ENCODE data around the gene MEIS2. TPM values are rescaled to one million over a fixed set of nuclear protein-coding genes. Genes with fewer than 3 reads are reported as not detected.

The MEIS2 gene
- total RNA-seq, 1 donor from 2014 or later, result 9.1 TPM

- ATAC-seq, result no peak
- no peak for DNase-seq (ENCODE audit: low spot score)
These were observed 22.6 kb downstream of the MEIS2 start for GRCh38 chr15:37077623-37078351.

- no peak for DNase-seq (ENCODE audit: low spot score)
- ATAC-seq, result no peak
These were observed 23.8 kb downstream of the MEIS2 start for GRCh38 chr15:37076543-37076942.

- no peak for DNase-seq (ENCODE audit: low spot score)
- ATAC-seq, result no peak
These were observed 24.6 kb downstream of the MEIS2 start for GRCh38 chr15:37075777-37076176.

GRCh38 chr15:37072181-37072580 lies 28.2 kb downstream of the MEIS2 start:
- DNase-seq (ENCODE audit: low spot score) (no peak), ATAC-seq (no peak)

GRCh38 chr15:37071134-37071533 lies 29.2 kb downstream of the MEIS2 start:
- no peak for DNase-seq (ENCODE audit: low spot score)
- no peak for ATAC-seq

- ATAC-seq (no peak), DNase-seq (ENCODE audit: low spot score) (no peak)
These were observed 29.7 kb downstream of the MEIS2 start for GRCh38 chr15:37070686-37071085.

DNA sequence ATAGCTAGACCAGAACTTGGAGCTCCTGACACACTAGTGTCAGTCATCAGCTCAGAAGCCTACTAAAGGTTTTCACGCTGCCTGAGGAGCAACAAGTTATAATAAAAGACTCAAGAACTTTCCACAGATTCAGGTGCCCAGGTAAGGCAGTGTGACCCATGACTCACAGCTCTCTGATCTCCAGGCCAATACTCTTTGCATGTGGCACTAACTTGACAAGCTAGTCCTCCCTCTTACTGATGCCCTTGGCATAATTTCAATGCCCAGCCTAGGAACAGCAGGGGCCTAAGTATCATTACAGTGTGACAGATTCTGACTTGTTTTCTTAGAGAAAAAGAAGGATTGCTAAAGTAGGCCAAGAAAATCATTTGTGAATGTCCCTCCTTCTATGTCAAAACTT lies 38.4 kb downstream of the MEIS2 start:
- ATAC-seq (no peak), DNase-seq (ENCODE audit: low spot score) (no peak)

DNA sequence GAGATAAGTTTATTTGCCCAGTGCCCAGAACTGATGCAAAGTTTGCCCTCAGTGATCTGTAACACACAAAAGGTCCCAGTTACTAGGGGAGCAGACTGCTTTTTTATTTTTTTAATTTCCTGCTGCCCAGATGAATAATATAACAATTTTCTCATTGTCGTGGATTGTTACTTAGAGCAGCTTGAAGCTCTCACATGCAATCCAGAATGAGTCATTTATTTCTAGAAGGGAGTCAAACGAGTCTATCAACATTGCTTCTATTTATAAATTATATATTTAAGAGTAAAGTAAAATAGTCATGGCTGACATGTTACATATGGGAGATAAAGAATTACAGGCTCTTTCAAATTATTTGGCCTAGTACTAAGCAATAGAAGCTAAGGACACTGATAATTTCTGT lies 41.3 kb downstream of the MEIS2 start:
- ATAC-seq, result no peak
- DNase-seq (ENCODE audit: low spot score), result no peak

DNA sequence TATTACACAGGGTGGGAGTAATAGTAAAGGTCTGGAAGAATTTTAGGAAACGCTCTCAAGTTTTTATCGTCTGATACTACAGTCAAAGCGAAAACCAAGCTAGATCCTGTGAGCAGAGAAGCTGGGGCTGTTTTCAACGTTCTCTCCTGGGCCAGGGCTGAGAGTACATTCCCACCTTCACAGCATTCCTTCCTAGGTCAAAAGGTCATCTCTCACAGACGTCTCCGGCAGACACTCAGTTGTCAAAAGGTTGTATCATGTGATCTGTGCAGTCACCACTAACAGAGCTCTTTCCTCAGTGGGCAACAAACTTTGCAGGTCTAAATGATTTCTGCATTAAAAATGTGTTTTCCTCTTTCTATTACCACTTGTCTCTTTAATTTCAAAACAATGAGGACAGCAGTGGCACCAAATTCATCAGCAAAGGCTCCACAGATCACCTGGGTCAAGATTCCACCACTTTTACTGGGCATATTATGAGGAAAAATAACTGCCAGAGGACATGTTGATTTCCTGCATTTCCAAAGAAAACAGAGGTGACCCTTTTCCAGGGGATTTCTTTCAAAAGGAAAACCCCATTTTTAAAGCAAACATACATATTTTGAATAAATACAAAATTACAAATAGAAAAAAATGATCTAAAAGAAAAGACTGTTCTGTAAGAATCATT lies 41.9 kb downstream of the MEIS2 start:
- ATAC-seq (no peak), DNase-seq (ENCODE audit: low spot score) (no peak)

- no peak for ATAC-seq
- DNase-seq (ENCODE audit: low spot score), result no peak
These were observed 42.5 kb downstream of the MEIS2 start for GRCh38 chr15:37057831-37058230.

- no peak for ATAC-seq
- DNase-seq (ENCODE audit: low spot score), result no peak
These were observed 43.1 kb downstream of the MEIS2 start for GRCh38 chr15:37057256-37057655.

DNA sequence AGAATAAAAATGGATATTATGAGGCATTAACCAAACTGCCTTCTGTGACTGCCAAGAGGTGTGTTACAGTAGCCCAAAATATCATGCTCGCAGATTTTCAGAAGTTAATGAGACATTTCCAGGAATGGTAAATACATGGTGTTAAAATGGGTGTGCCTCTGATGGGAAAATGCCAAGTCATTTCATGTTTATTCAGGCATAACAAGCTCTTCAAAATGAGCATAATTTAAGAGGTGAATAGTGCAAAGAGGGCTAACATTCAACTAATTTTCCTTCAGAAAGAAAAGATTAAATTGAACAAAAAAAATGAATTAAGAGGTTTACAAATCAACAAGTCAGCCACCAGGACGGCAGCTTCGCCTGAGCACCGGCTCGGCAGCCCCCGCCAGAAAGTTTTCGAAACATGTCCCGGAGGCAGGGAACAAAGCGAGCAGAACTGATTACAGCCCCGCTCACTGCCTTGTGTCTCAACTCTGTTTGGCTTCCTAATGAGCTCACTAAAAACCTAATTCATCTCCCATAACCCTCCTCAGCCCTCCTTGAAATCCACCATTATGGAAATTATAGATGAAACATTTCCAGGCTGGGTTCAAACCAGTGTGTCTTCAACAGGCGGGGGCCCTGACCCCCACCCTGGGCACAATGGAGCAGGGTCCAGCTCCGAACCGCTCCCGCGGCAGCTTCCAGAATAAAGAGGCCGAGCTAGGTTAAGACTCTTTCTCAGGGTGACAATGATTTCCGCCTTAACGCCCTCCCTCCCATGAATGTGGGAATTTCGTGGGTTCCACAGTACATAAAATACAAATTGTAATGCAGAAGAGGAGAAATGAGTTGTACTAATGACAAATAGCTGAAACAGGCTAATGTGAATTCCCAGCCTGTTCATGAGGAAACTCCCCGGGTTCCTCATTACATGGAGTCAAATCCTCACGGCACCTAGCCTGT lies 43.9 kb downstream of the MEIS2 start:
- DNase-seq (ENCODE audit: low spot score) (no peak), ATAC-seq (no peak)

- ATAC-seq (no peak), DNase-seq (ENCODE audit: low spot score) (no peak)
These were observed 44.9 kb downstream of the MEIS2 start for GRCh38 chr15:37055481-37055880.

DNA sequence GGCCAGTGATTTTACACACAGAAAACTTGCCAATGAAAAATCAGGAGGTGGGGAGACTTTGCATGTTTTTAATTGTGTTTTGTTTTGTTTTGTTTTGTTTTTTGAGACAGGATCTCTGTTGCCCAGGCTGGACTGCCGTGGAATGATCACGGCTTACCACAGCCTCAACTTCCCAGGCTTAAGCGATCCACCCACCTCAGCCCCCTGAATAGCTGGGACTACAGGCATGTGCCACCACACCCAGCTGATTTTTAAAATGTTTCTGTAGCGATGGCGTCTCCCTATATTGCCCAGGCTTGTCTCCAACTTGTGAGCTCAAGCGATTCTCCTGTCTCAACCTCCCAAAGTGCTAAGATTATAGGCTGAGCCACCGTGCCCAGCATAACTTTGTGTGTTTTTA lies 46.0 kb downstream of the MEIS2 start:
- DNase-seq (ENCODE audit: low spot score) (no peak), ATAC-seq (no peak)

GRCh38 chr15:37053166-37053565 lies 47.2 kb downstream of the MEIS2 start:
- DNase-seq (ENCODE audit: low spot score), result no peak

DNA sequence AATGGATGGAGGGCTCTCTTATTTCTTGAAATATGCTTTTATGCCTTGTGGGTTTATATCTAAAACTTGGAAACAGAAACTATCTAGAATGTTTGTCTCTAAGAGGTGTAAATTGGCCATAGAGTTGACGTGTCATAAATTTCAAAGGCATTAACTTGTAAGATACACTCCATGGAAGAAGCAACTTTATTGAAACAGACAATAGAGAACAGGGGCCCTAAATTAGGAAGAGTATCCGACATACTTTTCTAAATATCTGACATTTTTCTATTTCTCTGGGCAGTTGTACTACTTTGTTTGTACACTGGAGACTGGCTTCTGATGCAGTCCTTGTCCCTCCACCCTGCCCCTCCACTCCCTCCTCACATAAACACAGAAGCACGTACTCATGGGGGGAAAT lies 50.0 kb downstream of the MEIS2 start:
- DNase-seq (ENCODE audit: low spot score) (no peak), ATAC-seq (no peak)

More at GRCh38 chr15:37053166-37053565, 47.2 kb downstream of the MEIS2 start:
- no peak for ATAC-seq

- no peak for DNase-seq (ENCODE audit: low spot score)
- ATAC-seq, result no peak
These were observed 53.3 kb downstream of the MEIS2 start for GRCh38 chr15:37046876-37047614.

DNA sequence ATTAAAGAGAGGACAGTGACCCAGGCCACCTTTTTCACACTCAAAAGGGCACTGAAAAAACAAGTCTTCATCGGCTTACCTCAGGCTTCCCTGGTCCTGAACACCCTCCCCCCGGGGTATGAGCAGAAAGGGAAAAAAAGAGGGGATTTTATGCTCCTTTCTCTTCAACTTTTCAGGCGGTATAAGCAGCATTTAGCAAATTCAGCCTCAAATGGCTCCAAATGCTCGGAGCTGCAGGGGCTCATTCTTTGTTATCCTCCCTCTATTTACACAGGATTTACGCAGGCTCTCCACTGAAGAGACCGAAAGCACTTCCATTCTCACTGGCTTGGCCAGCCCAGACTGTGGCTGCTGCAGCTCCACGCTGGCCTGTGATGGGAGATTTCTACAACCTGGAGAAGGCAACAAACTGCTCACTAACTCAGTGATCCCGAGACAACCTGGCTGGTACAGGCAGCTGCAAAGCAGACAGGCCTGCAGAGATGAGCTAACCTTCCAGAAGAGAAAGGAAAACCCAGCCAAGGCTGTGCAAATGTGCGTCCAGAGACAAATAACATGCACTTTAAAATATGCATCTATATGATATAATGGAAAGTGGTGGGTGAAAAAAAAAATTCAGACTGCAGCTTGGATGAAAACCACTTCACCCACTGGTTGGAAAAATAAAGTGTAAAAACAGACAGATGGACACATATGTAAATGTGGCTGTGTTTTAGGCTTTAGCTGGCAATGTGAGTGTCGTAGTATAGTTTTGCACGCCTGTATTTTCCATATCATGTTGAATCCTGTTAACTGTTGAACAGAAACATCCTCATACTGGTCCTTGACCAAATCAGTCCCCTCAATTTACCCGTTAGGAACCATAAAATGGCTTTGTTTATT lies 54.2 kb downstream of the MEIS2 start:
- no peak for DNase-seq (ENCODE audit: low spot score)

DNA sequence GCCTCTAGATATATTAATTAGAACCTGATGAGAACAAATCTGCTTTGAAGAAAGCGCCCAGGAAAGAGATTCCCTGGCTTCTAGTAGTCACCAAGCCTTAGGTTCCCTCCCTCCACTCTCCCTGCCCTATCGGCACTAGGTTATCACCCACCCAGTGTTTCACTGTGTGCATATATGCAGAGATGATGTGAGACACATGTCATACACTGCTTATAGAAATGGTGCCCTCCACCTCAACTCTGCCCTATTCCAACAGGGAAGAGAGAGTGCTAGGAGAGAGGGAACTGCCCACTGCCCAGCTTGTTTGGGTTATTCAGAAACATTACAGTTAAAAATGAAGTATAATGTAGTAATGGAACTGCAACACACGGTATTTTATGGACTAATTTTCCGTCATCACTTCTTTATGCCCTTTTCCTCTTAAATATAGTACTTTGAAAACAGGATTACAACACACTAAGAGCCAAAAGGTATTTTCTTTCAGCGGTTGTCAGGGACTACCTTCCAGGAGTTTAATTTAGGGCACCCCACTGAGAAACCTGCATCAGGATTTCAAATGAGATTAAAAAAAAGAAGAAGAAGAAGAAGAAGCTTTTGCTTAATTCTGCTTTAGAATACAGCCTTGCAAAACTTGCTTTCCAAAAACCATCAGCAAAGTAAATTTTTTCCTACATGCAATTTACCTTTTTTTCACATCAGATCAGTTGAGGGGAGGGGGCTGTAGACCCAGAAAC lies 55.3 kb downstream of the MEIS2 start:
- DNase-seq (ENCODE audit: low spot score) (no peak), ATAC-seq (no peak)

More for the DNA sequence above, 54.2 kb downstream of the MEIS2 start:
- ATAC-seq, result no peak

Data from left lobe of liver (tissue), 2 donors.